H1 (cell line): ENCODE data around the gene TLE1. TPM values are rescaled to one million over a fixed set of nuclear protein-coding genes. Genes with fewer than 3 reads are reported as not detected.

ENCODE experiments used
- CTCF ChIA-PET: fragments of 300-600 bp; sonication (Branson Sonifier 250); formaldehyde crosslinking; loops from one replicate; lab custom pipeline; 2021; ENCODE audit not compliant: partially characterized antibody; lab: Charles Lee
- POLR2A ChIA-PET: fragments of 300-600 bp; sonication (Branson Sonifier 250); formaldehyde crosslinking; loops from one replicate; lab custom pipeline; 2021; ENCODE audit warnings: inconsistent platforms; ENCODE audit not compliant: partially characterized antibody; lab: Charles Lee
- DNase-seq, 2 experiments: peaks; one replicate each; pipeline versions ENCODE4 v3.0.0 to v3.0.0-alpha.2; 2010 to 2022; ENCODE audit warnings: low spot score in 2 of 2, low read depth in 1 of 2, mixed read lengths in 1 of 2
- FAIRE-seq: peaks from 2 replicates; lab custom pipeline; 2011; peaks lifted over from hg19 to GRCh38; lab: Jason Lieb, UNC
- H2AFZ ChIP-seq: 2 replicates; pipeline ENCODE4 v1.8.1; 2012; ENCODE audit warnings: low read length, inconsistent platforms
- H2AK5ac ChIP-seq: 2 replicates; pipeline ENCODE4 v1.6.1; 2013; ENCODE audit warnings: low read depth, low read length
- H2BK120ac ChIP-seq: replicated peaks from 2 replicates; pipeline ENCODE3; 2013; ENCODE audit warnings: low read depth, low read length, inconsistent platforms
- H2BK12ac ChIP-seq: 2 replicates; pipeline ENCODE4 v1.6.1; 2013; ENCODE audit warnings: low read depth, low read length
- H2BK15ac ChIP-seq: 2 replicates; pipeline ENCODE4 v1.6.1; 2013; ENCODE audit warnings: low read length
- H2BK20ac ChIP-seq: 2 replicates; pipeline ENCODE4 v1.6.1; 2013; ENCODE audit warnings: low read length
- H2BK5ac ChIP-seq: 2 replicates; pipeline ENCODE4 v1.6.1; 2013; ENCODE audit warnings: low read depth, low read length
- H3K14ac ChIP-seq: 2 replicates; pipeline ENCODE4 v1.6.1; 2013; ENCODE audit warnings: inconsistent platforms; ENCODE audit not compliant: insufficient read length
- H3K18ac ChIP-seq: 2 replicates; pipeline ENCODE4 v1.6.1; 2013; ENCODE audit warnings: low read length; ENCODE audit errors: extremely low read depth
- H3K23ac ChIP-seq: 2 replicates; pipeline ENCODE4 v1.6.1; 2013; ENCODE audit warnings: inconsistent platforms; ENCODE audit not compliant: insufficient read length
- H3K23me2 ChIP-seq: 2 replicates; pipeline ENCODE4 v1.6.1; 2013; ENCODE audit warnings: low read depth, low read length
- H3K27ac ChIP-seq: 2 replicates; pipeline ENCODE4 v1.6.1; 2011; ENCODE audit warnings: low read depth, low read length, inconsistent platforms
- H3K27me3 ChIP-seq, 4 experiments: replicated peaks in 1 of 4; 1 replicate in 1 of 4; 2 replicates in 3 of 4; pipeline versions ENCODE4 v1.6.1 to v1.8.1; 2011 to 2013; ENCODE audit warnings: low read length in 3 of 4, mild to moderate bottlenecking in 3 of 4, inconsistent platforms in 2 of 4, mixed read lengths in 2 of 4, moderate library complexity in 1 of 4; ENCODE audit not compliant: control insufficient read depth in 3 of 4, insufficient read depth in 3 of 4; ENCODE audit errors: extremely low read depth in 1 of 4
- H3K36me3 ChIP-seq, 4 experiments: 2 replicates each; pipeline versions ENCODE4 v1.6.1 to v1.8.1; 2011 to 2013; ENCODE audit warnings: mild to moderate bottlenecking in 4 of 4, low read length in 3 of 4, moderate library complexity in 2 of 4, control low read depth in 1 of 4, inconsistent platforms in 1 of 4; ENCODE audit not compliant: insufficient read depth in 4 of 4, control insufficient read depth in 2 of 4
- H3K4ac ChIP-seq: replicated peaks from 2 replicates; pipeline ENCODE3; 2013; ENCODE audit warnings: low read length, low read depth, mixed read lengths, inconsistent platforms; ENCODE audit not compliant: insufficient read length
- H3K4me1 ChIP-seq, 4 experiments: replicated peaks in 1 of 4; 1 replicate in 1 of 4; 2 replicates in 3 of 4; pipeline versions ENCODE4 v1.6.1 to v1.8.1; 2011 to 2013; ENCODE audit warnings: low read length in 3 of 4, inconsistent platforms in 2 of 4, mixed read lengths in 1 of 4; ENCODE audit not compliant: insufficient read depth in 4 of 4, control insufficient read depth in 3 of 4
- H3K4me2 ChIP-seq, 2 experiments: 2 replicates each; pipeline versions ENCODE4 v1.6.1 to v1.8.1; 2011 to 2013; ENCODE audit warnings: low read depth in 2 of 2, low read length in 2 of 2, control low read depth in 1 of 2, inconsistent platforms in 1 of 2, mild to moderate bottlenecking in 1 of 2; ENCODE audit not compliant: insufficient read depth in 1 of 2
- H3K4me3 ChIP-seq, 4 experiments: fragments of 200-600, 300-600 bp in 1 of 4; sonication (generic), shearing (Covaris generic), sonication (Bioruptor Twin) in 1 of 4; 2 replicates each; pipeline versions ENCODE4 v1.5.1 to v1.8.1; 2011 to 2016; ENCODE audit warnings: low read length in 4 of 4, low read depth in 3 of 4, control low read depth in 2 of 4, inconsistent platforms in 2 of 4, mild to moderate bottlenecking in 2 of 4, mixed read lengths in 1 of 4, moderate library complexity in 1 of 4; ENCODE audit not compliant: insufficient read depth in 2 of 4; ENCODE audit errors: extremely low read depth in 1 of 4
- H3K56ac ChIP-seq: replicated peaks from 2 replicates; pipeline ENCODE3; 2013; ENCODE audit warnings: low read depth, mild to moderate bottlenecking, mixed read lengths, low read length, inconsistent platforms; ENCODE audit not compliant: insufficient read length
- H3K79me1 ChIP-seq: 2 replicates; pipeline ENCODE4 v1.6.1; 2013; ENCODE audit warnings: low read depth, low read length, control low read depth
- H3K79me2 ChIP-seq, 2 experiments: 2 replicates each; pipeline versions ENCODE4 v1.6.1 to v1.8.1; 2012 to 2013; ENCODE audit warnings: low read length in 2 of 2, mild to moderate bottlenecking in 2 of 2, inconsistent platforms in 1 of 2; ENCODE audit not compliant: insufficient read depth in 2 of 2, control insufficient read depth in 1 of 2
- H3K9ac ChIP-seq, 4 experiments: replicated peaks in 1 of 4; 1 replicate in 1 of 4; 2 replicates in 3 of 4; pipeline versions ENCODE4 v1.6.1 to v1.8.1; 2011 to 2013; ENCODE audit warnings: low read depth in 3 of 4, low read length in 3 of 4, control low read depth in 2 of 4, mild to moderate bottlenecking in 2 of 4, moderate library complexity in 2 of 4, inconsistent platforms in 1 of 4; ENCODE audit errors: extremely low read depth in 1 of 4
- H3K9me3 ChIP-seq, 2 experiments: 2 replicates each; pipeline versions ENCODE4 v1.6.1 to v1.8.1; 2012 to 2013; ENCODE audit warnings: mild to moderate bottlenecking in 2 of 2, moderate library complexity in 2 of 2, control low read depth in 1 of 2, inconsistent platforms in 1 of 2, low read depth in 1 of 2, low read length in 1 of 2, mixed read lengths in 1 of 2; ENCODE audit not compliant: insufficient read depth in 2 of 2
- H4K20me1 ChIP-seq, 2 experiments: replicated peaks in 1 of 2; 2 replicates each; pipeline versions ENCODE3 to v1.8.1; 2011 to 2013; ENCODE audit warnings: inconsistent platforms in 2 of 2, low read length in 2 of 2, mild to moderate bottlenecking in 1 of 2; ENCODE audit not compliant: insufficient read depth in 2 of 2, control insufficient read depth in 1 of 2
- H4K5ac ChIP-seq: 2 replicates; pipeline ENCODE4 v1.6.1; 2013; ENCODE audit warnings: low read length, low read depth, mixed read lengths, inconsistent platforms; ENCODE audit not compliant: insufficient read length
- H4K8ac ChIP-seq: 2 replicates; pipeline ENCODE4 v1.8.0; 2013; ENCODE audit warnings: mild to moderate bottlenecking, moderate library complexity, low read length, inconsistent platforms; ENCODE audit not compliant: insufficient read depth; ENCODE audit errors: extremely low read depth
- H4K91ac ChIP-seq: replicated peaks from 2 replicates; pipeline ENCODE3; 2013; ENCODE audit warnings: low read length, mixed read lengths, inconsistent platforms; ENCODE audit not compliant: insufficient read length
- POLR2AphosphoS5 ChIP-seq: IDR thresholded peaks from 2 replicates; pipeline ENCODE4 v1.6.1; 2011; ENCODE audit warnings: low read depth, low read length
- WGBS, 2 experiments: shearing (Covaris generic) in 1 of 2; methylation state at CpG; one replicate each; pipeline versions ENCODE4 v1.1.6 to v1.1.7; 2013 to 2015; ENCODE audit warnings: low lambda C conversion rate in 2 of 2, mixed read lengths in 2 of 2, inconsistent platforms in 1 of 2, low coverage in 1 of 2, missing lambda C conversion rate in 1 of 2; ENCODE audit not compliant: insufficient replicate concordance in 2 of 2, insufficient coverage in 1 of 2, insufficient read length in 1 of 2; ENCODE audit errors: extremely low coverage in 1 of 2, missing lambda C conversion rate in 1 of 2; 5-methylcytosine and 5-hydroxymethylcytosine counted together
- polyA plus RNA-seq, 7 experiments: library from polyadenylated mRNA; depleted of rRNA in 3 of 7; stranded (reverse) in 5 of 7; unstranded in 2 of 7; fragments of >200 nt in 5 of 7; fragments of 200-250 nt in 2 of 7; gene quantifications; 1 replicate in 5 of 7; 2 replicates in 1 of 7; 4 replicates in 1 of 7; pipeline versions ENCODE4 v1.2.1 to v1.2.3, GENCODE V29; 2011 to 2013; ENCODE audit warnings: missing spikeins in 2 of 7, mixed read lengths in 2 of 7
- total RNA-seq: library from RNA; stranded (reverse); fragmentation: NEBNext Ultra II Directional; extraction: Animal tissue kit (Norgen Biotek cat#: 25700); gene quantifications from 2 replicates; pipeline ENCODE4 v1.2.1, GENCODE V29; 2021

TLE1 gene
- total and polyA plus RNA-seq, 2 of the 8 experiments (the other 6 are each of a cell fraction or from before 2014, with no cell fraction given) = 81.8 to 91.6 TPM

GRCh38 chr9:81669041-81669651 is 20.2 kb downstream of the TLE1 start:
- Histone ChIP-seq H3K9ac (no peak overlapping the region), H3K36me3 (peaks cover 0 to 18% (median 4%) of the 10 kb centered on the region in 4 experiments; a peak in 3 of 8 replicates), H3K23me2 (no peaks in the 10 kb centered on the region), H4K20me1 (peaks cover 0 to 14% of the 10 kb centered on the region in 2 experiments), H3K79me1 (peaks cover 4% of the 10 kb centered on the region), H3K27me3 (no peaks in the 10 kb centered on the region), H4K5ac (no peak overlapping the region), H3K23ac (no peak overlapping the region), H3K4me3 (no peak overlapping the region), H3K4me1 (peaks cover 7 to 23% (median 13%) of the 10 kb centered on the region in 4 experiments), H2BK120ac (no peak overlapping the region), H3K27ac (no peak overlapping the region), H3K18ac (no peak overlapping the region), H4K8ac (no peak overlapping the region), H3K14ac (no peak overlapping the region), H3K4ac (no peak overlapping the region), H2AFZ (no peak overlapping the region), H3K4me2 (no peak overlapping the region), H3K9me3 (no peaks in the 10 kb centered on the region), H2BK12ac (no peak overlapping the region), H4K91ac (no peak overlapping the region), H2BK15ac (no peak overlapping the region), H3K79me2 (peaks cover 16 to 83% of the 10 kb centered on the region in 2 experiments), H3K56ac (no peak overlapping the region), H2BK20ac (no peak overlapping the region), H2AK5ac (no peak overlapping the region), H2BK5ac (no peak overlapping the region)
- ChIA-PET POLR2A (interaction anchor here (1.1 to 10.2 kb wide), 2 partner anchors 18 to 31 kb away, joined by 3 to 97 read pairs; partner anchors contain the start of gene TLE1), CTCF (no interaction called here)
- TF ChIP-seq POLR2AphosphoS5 = no peak
- FAIRE-seq (no peak), DNase-seq (no peak)
- WGBS, 2 experiments = 93% methylated on average over 5 of the region's 5 CpGs; no CpG with 5 or more reads in 1 of the 2 experiments
